HL-60 (cell line): Measurements from ENCODE around the gene HAO2.

Experiments
- POLR2AphosphoS5 ChIP-seq: IDR thresholded peaks from 2 replicates; pipeline ENCODE4 v1.6.1; 2012; ENCODE audit warnings: low read depth
- SPI1 ChIP-seq: IDR thresholded peaks from 2 replicates; pipeline ENCODE4 v1.6.1; 2012; ENCODE audit warnings: low read depth, mild to moderate bottlenecking, borderline replicate concordance
- TF ChIP-seq, protein P1 (sequence below): IDR thresholded peaks from one replicate; pipeline ENCODE4 v1.5.1; 2011; ENCODE audit warnings: low read length, control low read depth, inconsistent platforms; ENCODE audit not compliant: insufficient read depth
- TF ChIP-seq, protein P2 (sequence below): IDR thresholded peaks from 2 replicates; pipeline ENCODE4 v1.6.1; 2012; ENCODE audit warnings: low read depth; ENCODE audit not compliant: insufficient replicate concordance

- TF ChIP-seq, protein P1, sequence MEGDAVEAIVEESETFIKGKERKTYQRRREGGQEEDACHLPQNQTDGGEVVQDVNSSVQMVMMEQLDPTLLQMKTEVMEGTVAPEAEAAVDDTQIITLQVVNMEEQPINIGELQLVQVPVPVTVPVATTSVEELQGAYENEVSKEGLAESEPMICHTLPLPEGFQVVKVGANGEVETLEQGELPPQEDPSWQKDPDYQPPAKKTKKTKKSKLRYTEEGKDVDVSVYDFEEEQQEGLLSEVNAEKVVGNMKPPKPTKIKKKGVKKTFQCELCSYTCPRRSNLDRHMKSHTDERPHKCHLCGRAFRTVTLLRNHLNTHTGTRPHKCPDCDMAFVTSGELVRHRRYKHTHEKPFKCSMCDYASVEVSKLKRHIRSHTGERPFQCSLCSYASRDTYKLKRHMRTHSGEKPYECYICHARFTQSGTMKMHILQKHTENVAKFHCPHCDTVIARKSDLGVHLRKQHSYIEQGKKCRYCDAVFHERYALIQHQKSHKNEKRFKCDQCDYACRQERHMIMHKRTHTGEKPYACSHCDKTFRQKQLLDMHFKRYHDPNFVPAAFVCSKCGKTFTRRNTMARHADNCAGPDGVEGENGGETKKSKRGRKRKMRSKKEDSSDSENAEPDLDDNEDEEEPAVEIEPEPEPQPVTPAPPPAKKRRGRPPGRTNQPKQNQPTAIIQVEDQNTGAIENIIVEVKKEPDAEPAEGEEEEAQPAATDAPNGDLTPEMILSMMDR: no peak
- TF ChIP-seq POLR2AphosphoS5: no peak
- TF ChIP-seq, protein P2, sequence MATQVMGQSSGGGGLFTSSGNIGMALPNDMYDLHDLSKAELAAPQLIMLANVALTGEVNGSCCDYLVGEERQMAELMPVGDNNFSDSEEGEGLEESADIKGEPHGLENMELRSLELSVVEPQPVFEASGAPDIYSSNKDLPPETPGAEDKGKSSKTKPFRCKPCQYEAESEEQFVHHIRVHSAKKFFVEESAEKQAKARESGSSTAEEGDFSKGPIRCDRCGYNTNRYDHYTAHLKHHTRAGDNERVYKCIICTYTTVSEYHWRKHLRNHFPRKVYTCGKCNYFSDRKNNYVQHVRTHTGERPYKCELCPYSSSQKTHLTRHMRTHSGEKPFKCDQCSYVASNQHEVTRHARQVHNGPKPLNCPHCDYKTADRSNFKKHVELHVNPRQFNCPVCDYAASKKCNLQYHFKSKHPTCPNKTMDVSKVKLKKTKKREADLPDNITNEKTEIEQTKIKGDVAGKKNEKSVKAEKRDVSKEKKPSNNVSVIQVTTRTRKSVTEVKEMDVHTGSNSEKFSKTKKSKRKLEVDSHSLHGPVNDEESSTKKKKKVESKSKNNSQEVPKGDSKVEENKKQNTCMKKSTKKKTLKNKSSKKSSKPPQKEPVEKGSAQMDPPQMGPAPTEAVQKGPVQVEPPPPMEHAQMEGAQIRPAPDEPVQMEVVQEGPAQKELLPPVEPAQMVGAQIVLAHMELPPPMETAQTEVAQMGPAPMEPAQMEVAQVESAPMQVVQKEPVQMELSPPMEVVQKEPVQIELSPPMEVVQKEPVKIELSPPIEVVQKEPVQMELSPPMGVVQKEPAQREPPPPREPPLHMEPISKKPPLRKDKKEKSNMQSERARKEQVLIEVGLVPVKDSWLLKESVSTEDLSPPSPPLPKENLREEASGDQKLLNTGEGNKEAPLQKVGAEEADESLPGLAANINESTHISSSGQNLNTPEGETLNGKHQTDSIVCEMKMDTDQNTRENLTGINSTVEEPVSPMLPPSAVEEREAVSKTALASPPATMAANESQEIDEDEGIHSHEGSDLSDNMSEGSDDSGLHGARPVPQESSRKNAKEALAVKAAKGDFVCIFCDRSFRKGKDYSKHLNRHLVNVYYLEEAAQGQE: no peak
- TF ChIP-seq SPI1: no peak
These were observed 12.5 kb downstream of the HAO2 start for GRCh38 chr1:119380983-119381662.
